OCI-LY1 (cell line): ENCODE measurements around the gene PIAS1.

Experiments used
- H2AFZ ChIP-seq: fragments of 200-600 bp; sonication (generic), shearing (Covaris generic); 2 replicates; pipeline ENCODE4 v1.6.0; 2014; ENCODE audit warnings: antibody characterized with exemption, mild to moderate bottlenecking, low read length
- H3F3A ChIP-seq: fragments of 200-600 bp; sonication (generic), shearing (Covaris generic); 2 replicates; pipeline ENCODE4 v1.6.0; 2014; ENCODE audit warnings: mild to moderate bottlenecking, antibody characterized with exemption, low read length, moderate library complexity; ENCODE audit not compliant: insufficient read depth
- H3K27ac ChIP-seq: fragments of 200-600 bp; sonication (generic); 2 replicates; pipeline ENCODE4 v1.5.1; 2014; ENCODE audit warnings: low read length, mixed run types, mild to moderate bottlenecking, low read depth; ENCODE audit not compliant: poor library complexity, severe bottlenecking
- H3K27me3 ChIP-seq: fragments of 200-600 bp; sonication (generic); 2 replicates; pipeline ENCODE4 v1.6.0; 2014; ENCODE audit warnings: antibody characterized with exemption, mild to moderate bottlenecking, low read length, moderate library complexity; ENCODE audit not compliant: insufficient read depth
- H3K36me3 ChIP-seq: fragments of 200-600 bp; sonication (generic); 2 replicates; pipeline ENCODE4 v1.6.1; 2014; ENCODE audit warnings: mild to moderate bottlenecking, antibody characterized with exemption, low read length, moderate library complexity, mixed read lengths; ENCODE audit not compliant: insufficient read depth
- H3K4me1 ChIP-seq: fragments of 200-600 bp; sonication (generic); 2 replicates; pipeline ENCODE4 v1.5.1; 2014; ENCODE audit warnings: mild to moderate bottlenecking, low read length, moderate library complexity; ENCODE audit not compliant: insufficient read depth, severe bottlenecking
- H3K4me2 ChIP-seq: fragments of 200-600 bp; sonication (generic), shearing (Covaris generic); 2 replicates; pipeline ENCODE4 v1.6.1; 2014; ENCODE audit warnings: low read length
- H3K4me3 ChIP-seq: fragments of 200-600 bp; sonication (generic); 2 replicates; pipeline ENCODE4 v1.5.1; 2014; ENCODE audit warnings: low read length, low read depth, mild to moderate bottlenecking, mixed read lengths; ENCODE audit not compliant: poor library complexity, severe bottlenecking
- H3K79me2 ChIP-seq: fragments of 200-600 bp; shearing (Covaris generic); 2 replicates; pipeline ENCODE4 v1.6.1; 2016; ENCODE audit warnings: mixed run types, low read length, mixed read lengths; ENCODE audit not compliant: insufficient read depth
- H3K9ac ChIP-seq: fragments of 200-600 bp; sonication (generic), shearing (Covaris generic); 2 replicates; pipeline ENCODE4 v1.6.1; 2014; ENCODE audit warnings: mild to moderate bottlenecking, low read length, mixed read lengths
- H3K9me2 ChIP-seq: fragments of 200-600 bp; sonication (generic), shearing (Covaris generic); 2 replicates; pipeline ENCODE4 v1.6.1; 2014; ENCODE audit warnings: low read depth, mild to moderate bottlenecking, low read length, mixed read lengths
- H3K9me3 ChIP-seq: fragments of 200-600 bp; shearing (Covaris generic); 2 replicates; pipeline ENCODE4 v1.6.1; 2014; ENCODE audit warnings: low read length, mixed read lengths
- H4K20me1 ChIP-seq: fragments of 200-600 bp; sonication (generic), shearing (Covaris generic); 2 replicates; pipeline ENCODE4 v1.6.0; 2016; ENCODE audit warnings: mild to moderate bottlenecking, low read length; ENCODE audit not compliant: insufficient read depth
- EZH2 ChIP-seq: fragments of 200-600 bp; sonication (generic), shearing (Covaris generic); IDR thresholded peaks from 2 replicates; pipeline ENCODE4 v1.8.0; 2017; ENCODE audit warnings: borderline replicate concordance, mixed run types, mild to moderate bottlenecking, antibody characterized with exemption, low read length, moderate library complexity, mixed read lengths
- TF ChIP-seq, protein P1 (sequence below): fragments of 200-600 bp; sonication (generic), shearing (Covaris generic); IDR thresholded peaks from 2 replicates; pipeline ENCODE4 v1.5.1; 2017; ENCODE audit warnings: mild to moderate bottlenecking, antibody characterized with exemption, low read length, moderate library complexity, mixed read lengths

The PIAS1 gene

DNA sequence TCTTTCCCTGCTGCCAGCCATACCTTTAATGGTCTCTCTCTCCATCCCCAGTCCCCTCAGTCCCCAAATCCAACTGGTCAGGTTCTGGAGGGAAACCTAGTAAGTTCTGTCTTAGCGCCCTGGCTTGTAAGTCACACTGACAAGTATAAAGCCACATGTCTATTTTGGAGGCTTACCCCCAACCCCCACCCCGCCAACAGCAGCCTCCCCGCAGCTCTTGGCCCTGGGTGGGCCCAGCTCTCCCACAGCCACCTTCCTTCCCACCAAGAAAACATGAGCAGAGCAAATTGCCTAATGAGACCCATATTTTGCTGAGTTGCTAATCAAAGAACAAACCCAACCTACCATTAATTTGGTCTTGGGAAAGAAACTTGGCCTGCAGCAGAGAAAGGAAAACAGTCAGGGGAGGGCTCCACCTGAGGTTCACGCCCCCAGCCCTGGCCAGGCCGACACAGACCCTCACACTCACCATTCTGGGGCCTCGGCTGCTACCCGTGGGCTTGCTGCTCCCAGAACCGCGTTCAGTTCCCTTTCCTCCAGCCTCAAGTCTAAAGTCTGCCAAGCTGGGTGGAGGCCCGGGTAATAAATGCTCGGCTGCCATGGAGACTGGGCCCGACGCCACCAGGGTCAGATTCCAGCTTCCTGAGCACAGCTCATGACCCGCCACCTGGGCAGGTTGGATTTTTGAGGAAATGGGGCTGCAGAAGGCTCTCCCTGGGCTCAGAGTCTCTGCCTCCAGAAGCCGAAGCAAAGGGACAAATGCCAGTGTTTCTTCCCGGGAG, 150.9 kb downstream of the PIAS1 start, which contains the start of gene CALML4:
Gene CALML4, minus strand, starts transcription at position 557 of the 782 bp plus-strand sequence. Its CDS starts 85 bp downstream, at position 472.
- Histone ChIP-seq H3K4me1 (peaks cover 16% of the 10 kb centered on the region), H2AFZ (no peak within 1 kb of the TSS)

DNA sequence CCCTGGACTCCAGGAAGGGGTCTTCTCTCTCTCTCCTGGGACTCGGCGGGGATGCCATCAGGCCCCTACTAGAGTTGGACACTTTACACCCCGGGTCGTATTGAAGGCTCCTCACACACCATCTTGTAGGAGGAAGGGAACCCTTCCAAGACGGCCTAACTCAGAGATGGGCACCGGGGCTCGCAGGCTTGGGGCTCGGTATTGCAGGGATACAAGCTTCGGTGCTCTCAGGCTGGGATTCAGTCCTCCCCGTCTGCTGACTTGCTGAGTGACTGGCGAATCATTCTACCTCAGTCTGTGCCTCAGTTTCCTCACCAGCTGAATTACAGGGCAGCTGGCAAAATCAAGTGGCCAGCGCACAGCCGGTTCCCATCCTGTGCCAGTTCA, 151.4 kb downstream of the PIAS1 start:
- no peaks in the 10 kb centered on the region for H3K27me3 ChIP-seq
- no peak overlapping the region for H3K9ac ChIP-seq

More for the DNA sequence above, 150.9 kb downstream of the PIAS1 start, which contains the start of gene CALML4:
- no peaks in the 10 kb centered on the region for H3K27me3 ChIP-seq
- no peaks in the 10 kb centered on the region for H3K9me3 ChIP-seq
- H3K79me2 ChIP-seq: no peaks in the 10 kb centered on the region
- no peaks in the 10 kb centered on the region for H3K9me2 ChIP-seq
- no peak within 1 kb of the TSS for H3K27ac ChIP-seq
- no peaks in the 10 kb centered on the region for H3F3A ChIP-seq
- no peak within 1 kb of the TSS for H3K9ac ChIP-seq
- H3K4me3 ChIP-seq: no peak within 1 kb of the TSS
- no peaks in the 10 kb centered on the region for H4K20me1 ChIP-seq
- H3K4me2 ChIP-seq: no peak within 1 kb of the TSS
- H3K36me3 ChIP-seq: peaks cover 6% of the 10 kb centered on the region; the same call in 1 of the 2 replicates
- TF ChIP-seq, protein P1, sequence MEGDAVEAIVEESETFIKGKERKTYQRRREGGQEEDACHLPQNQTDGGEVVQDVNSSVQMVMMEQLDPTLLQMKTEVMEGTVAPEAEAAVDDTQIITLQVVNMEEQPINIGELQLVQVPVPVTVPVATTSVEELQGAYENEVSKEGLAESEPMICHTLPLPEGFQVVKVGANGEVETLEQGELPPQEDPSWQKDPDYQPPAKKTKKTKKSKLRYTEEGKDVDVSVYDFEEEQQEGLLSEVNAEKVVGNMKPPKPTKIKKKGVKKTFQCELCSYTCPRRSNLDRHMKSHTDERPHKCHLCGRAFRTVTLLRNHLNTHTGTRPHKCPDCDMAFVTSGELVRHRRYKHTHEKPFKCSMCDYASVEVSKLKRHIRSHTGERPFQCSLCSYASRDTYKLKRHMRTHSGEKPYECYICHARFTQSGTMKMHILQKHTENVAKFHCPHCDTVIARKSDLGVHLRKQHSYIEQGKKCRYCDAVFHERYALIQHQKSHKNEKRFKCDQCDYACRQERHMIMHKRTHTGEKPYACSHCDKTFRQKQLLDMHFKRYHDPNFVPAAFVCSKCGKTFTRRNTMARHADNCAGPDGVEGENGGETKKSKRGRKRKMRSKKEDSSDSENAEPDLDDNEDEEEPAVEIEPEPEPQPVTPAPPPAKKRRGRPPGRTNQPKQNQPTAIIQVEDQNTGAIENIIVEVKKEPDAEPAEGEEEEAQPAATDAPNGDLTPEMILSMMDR: no peak
- no peak for TF ChIP-seq EZH2

DNA sequence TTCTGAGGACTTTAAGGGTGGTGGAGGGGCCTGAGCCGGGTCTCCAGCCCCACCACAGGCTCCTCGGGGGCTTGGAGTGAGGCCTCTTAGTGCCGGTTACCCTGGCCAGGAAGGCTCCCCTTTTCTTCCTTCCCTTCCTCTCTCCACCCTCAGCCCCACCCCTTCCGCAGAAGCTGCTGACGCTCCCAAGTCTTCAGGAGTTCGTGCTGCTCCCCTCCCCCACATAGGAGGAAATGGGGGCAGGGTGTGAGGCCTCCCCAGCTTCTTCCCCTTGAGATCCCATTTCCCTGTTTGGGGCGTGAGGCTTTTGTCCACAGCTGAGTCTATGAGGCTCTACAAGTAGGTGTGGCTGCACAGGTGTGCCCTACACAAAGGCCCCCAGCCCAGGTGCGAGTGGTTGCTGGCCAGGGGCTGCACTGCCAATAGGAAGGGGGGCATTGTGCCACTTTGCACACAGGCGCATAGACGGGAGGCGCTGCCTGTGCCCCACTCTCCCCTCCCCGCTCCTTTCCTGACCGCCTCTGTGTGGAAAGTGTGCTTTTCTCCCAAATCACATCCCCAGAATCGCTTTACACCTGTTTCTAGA, 151.9 kb downstream of the PIAS1 start:
- Histone ChIP-seq H2AFZ (no peak overlapping the region), H3K9me2 (no peaks in the 10 kb centered on the region), H4K20me1 (no peaks in the 10 kb centered on the region), H3K27ac (no peak overlapping the region), H3K79me2 (no peaks in the 10 kb centered on the region), H3F3A (no peaks in the 10 kb centered on the region), H3K36me3 (peaks cover 6% of the 10 kb centered on the region; the same call in 1 of the 2 replicates), H3K4me1 (peaks cover 27% of the 10 kb centered on the region), H3K4me3 (no peak overlapping the region), H3K9me3 (no peaks in the 10 kb centered on the region), H3K4me2 (no peak overlapping the region), H3K9ac (no peak overlapping the region), H3K27me3 (no peaks in the 10 kb centered on the region)
- no peak for TF ChIP-seq EZH2
- TF ChIP-seq, protein P1: no peak

More for the DNA sequence above, 151.4 kb downstream of the PIAS1 start:
- TF ChIP-seq, protein P1: no peak
- TF ChIP-seq EZH2: no peak
- no peaks in the 10 kb centered on the region for H4K20me1 ChIP-seq
- no peaks in the 10 kb centered on the region for H3K79me2 ChIP-seq
- H3F3A ChIP-seq: no peaks in the 10 kb centered on the region
- H3K4me2 ChIP-seq: no peak overlapping the region
- no peak overlapping the region for H3K4me3 ChIP-seq
- no peak overlapping the region for H2AFZ ChIP-seq
- H3K27ac ChIP-seq: no peak overlapping the region
- no peaks in the 10 kb centered on the region for H3K9me2 ChIP-seq
- H3K36me3 ChIP-seq: peaks cover 6% of the 10 kb centered on the region; the same call in 1 of the 2 replicates
- H3K9me3 ChIP-seq: no peaks in the 10 kb centered on the region
- peaks cover 22% of the 10 kb centered on the region for H3K4me1 ChIP-seq
